NCI-H2196 treated with DMSO at 0.1 percent for 48 hours (cell line): ENCODE data around the gene TNS1.
"Not testable (repeated sequence)": the region's sequence is repeated elsewhere in the genome, so short reads cannot be mapped to it uniquely, and the experiment has no call there.

ENCODE experiments used
- DNase-seq: peaks from one replicate; lab custom pipeline; 2025; ENCODE audit not compliant: unreplicated experiment; lab: John Stamatoyannopoulos, UW

The TNS1 gene

GRCh38 chr2:217789003-217789735, 213.6 kb downstream of the TNS1 start:
- DNase-seq = peak; percentile 57

- no peak for DNase-seq
These were observed 214.2 kb downstream of the TNS1 start for GRCh38 chr2:217788669-217789002.

GRCh38 chr2:217787160-217787877, 215.5 kb downstream of the TNS1 start:
- DNase-seq = no peak

GRCh38 chr2:217786560-217786959, 216.2 kb downstream of the TNS1 start:
- not testable (repeated sequence) for DNase-seq

GRCh38 chr2:217785544-217786045, 217.2 kb downstream of the TNS1 start:
- DNase-seq = peak; percentile 32

GRCh38 chr2:217784996-217785543, 217.7 kb downstream of the TNS1 start:
- DNase-seq = no peak

- no peak for DNase-seq
These were observed 219.6 kb downstream of the TNS1 start for GRCh38 chr2:217783243-217783642.

GRCh38 chr2:217777906-217778305, 224.9 kb downstream of the TNS1 start:
- no peak for DNase-seq

GRCh38 chr2:217776631-217777030, 226.2 kb downstream of the TNS1 start:
- DNase-seq = no peak

- no peak for DNase-seq
These were observed 226.8 kb downstream of the TNS1 start for GRCh38 chr2:217775920-217776503.

GRCh38 chr2:217774232-217774631, 228.6 kb downstream of the TNS1 start:
- DNase-seq = no peak

- no peak for DNase-seq
These were observed 229.3 kb downstream of the TNS1 start for GRCh38 chr2:217773539-217773938.

- no peak for DNase-seq
These were observed 236.4 kb downstream of the TNS1 start for GRCh38 chr2:217766356-217766755.

- no peak for DNase-seq
These were observed 241.0 kb downstream of the TNS1 start for GRCh38 chr2:217761645-217762277.

- DNase-seq = no peak
These were observed 242.8 kb downstream of the TNS1 start for GRCh38 chr2:217759991-217760390.

GRCh38 chr2:217757108-217757463, 245.7 kb downstream of the TNS1 start:
- DNase-seq = no peak

GRCh38 chr2:217756375-217757107, 246.3 kb downstream of the TNS1 start:
- DNase-seq = no peak

GRCh38 chr2:217755027-217755745, 247.6 kb downstream of the TNS1 start:
- DNase-seq = no peak

- DNase-seq = no peak
These were observed 249.2 kb downstream of the TNS1 start for GRCh38 chr2:217753460-217754200.
